ENCODE data around the gene ANKRD39. TPM values are rescaled to one million over a fixed set of nuclear protein-coding genes. Genes with fewer than 3 reads are reported as not detected.

ANKRD39 gene, protein sequence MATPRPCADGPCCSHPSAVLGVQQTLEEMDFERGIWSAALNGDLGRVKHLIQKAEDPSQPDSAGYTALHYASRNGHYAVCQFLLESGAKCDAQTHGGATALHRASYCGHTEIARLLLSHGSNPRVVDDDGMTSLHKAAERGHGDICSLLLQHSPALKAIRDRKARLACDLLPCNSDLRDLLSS
- 19.1 to 23.9 TPM (median 22.4 TPM) in 5 replicates for total RNA-seq (2022; extraction: Qiagen RNA extraction)

DNA sequence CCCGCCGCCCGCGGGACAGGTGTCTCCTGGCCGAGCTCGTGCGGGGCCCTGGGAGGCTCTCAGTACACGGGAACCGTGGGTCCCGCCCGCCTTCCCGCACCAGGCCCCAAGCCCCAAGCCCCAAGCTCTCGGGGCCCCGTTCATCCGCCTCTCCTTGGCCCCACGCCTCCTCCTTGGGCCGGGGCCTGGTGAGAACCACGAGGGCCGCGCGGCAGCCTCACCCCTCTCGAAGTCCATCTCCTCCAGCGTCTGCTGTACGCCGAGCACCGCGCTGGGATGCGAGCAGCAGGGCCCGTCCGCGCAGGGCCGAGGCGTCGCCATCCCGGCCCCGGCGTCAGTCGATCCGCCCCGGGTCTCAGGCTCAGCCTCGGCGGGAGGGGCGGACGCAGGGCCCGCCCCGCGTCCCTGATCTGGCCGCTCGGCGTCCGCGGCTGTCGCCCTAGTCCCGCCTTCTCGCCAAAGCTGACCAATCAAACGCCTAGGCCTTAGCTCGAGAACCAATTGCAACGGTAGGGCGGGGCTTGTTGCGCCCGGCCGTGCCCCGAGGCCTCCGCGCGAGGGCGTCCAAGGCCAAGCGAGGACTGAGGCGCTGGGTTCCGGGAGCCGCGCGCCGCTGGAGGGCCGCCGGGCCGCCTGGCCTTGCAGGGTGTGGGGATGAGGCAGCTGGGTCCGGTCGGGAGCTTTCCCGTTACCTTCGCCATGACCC lies at the start of gene ANKRD39:
ANKRD39 (minus strand) TSS at position 350 of the 706 bp plus-strand sequence; CDS start at position 321, 29 bp downstream.

DNA sequence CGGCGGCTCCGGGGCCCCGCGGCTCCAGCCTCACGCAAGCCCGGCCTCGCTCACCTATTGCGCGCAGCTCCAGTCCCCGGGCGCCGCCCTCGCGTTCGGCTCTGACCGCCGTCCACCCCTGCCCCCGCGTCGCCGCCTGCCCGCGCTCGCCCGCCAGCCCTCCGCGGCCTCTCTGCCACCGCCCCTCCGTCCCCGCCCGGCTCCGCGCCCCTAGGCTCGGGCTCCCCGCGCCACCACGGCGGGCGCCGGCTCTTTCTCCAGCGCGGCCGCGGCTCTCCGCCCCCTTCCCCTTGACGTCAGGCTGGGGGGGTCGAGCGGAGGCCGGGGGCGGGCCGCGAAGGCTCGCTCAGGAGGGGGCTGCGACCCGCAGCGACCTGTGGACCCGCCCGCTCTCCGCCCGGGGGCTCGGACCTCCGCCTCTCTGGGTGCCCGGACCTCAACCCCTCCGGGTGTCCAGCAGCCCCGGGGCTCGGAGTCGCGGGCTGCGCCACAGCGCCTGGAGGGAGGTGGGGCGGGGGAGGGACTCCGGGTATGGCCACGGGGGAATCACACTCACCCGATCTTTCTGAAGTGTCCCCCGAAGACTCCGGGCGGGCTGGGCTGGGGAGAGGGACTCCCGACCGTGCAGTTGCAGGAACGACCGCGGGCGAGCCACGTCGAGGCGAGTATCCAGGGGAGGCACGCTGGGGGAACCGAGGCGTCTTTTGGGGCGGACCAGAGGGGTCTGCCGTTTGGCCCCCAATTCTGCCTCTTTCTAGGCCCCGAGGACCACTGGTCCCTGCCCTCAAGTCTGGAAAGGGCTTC lies 12.2 kb upstream of the ANKRD39 start, which contains the start of gene SEMA4C:
SEMA4C (minus strand) TSS at position 259 of the 804 bp plus-strand sequence. CDS start 2,194 bp downstream, outside the sequence.

DNA sequence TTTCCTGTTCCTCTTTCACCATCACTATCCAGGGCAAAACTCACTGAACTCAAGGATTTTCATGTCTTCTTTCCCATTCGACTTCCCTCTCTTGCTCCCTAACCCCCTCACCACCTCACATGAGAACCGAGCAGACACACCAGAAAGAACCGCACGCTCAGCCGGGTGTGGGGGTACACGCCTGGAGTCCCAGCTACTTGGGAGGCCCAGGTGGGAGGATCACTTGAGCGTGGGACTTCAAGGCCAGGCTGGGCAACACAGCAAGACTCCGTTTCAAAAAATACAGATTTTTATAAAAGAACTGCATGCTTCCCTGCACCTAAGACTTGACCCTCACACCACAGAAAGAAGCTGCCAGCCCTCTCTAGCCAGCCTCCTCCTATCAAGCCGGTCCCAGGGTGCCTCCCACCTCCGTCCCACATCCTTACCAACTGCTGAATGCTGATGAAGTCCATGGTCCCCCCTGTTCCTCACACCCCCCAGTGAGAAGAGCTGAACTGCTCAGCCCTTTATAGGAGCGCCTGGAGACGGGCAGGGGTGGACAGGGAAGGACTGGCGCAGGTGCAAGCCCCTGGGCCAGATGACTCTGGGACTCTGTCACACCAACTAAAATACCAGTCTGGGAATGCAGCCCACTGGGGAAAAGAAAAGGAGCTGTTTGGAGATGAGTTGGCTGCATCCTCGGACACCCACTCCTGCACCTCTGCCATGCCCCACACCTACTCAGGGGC lies 14.1 kb downstream of the ANKRD39 start, which contains the start of gene ANKRD23:
ANKRD23 (minus strand) TSS at position 484 of the 731 bp plus-strand sequence; CDS start at position 455, 29 bp downstream.

DNA sequence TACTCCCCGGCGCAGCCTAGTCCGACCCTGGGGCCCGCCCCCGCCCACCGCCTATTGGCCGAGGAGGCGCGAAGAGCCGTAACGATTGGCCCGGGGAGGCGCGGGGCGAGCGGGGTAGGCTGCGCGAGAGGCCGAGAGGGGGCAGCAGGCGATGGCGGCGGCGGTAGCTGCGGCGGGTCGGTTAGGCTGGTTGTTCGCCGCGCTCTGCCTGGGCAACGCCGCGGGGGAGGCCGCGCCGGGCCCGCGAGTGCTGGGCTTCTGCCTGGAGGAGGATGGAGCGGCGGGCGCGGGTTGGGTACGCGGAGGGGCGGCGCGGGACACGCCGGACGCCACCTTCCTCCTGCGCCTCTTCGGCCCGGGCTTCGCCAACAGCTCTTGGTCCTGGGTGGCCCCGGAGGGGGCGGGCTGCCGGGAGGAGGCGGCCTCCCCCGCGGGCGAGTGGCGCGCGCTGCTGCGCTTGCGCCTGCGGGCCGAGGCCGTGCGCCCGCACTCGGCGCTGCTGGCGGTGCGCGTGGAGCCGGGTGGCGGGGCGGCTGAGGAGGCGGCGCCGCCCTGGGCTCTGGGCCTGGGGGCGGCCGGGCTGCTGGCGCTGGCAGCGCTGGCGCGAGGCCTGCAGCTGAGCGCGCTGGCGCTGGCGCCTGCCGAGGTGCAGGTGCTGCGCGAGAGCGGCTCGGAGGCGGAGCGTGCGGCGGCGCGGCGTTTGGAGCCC lies 41.5 kb downstream of the ANKRD39 start, which contains the start of gene CNNM3:
CNNM3 (plus strand) TSS at position 142 of the 709 bp plus-strand sequence; CDS start at position 152, 10 bp downstream.

Other genes with a start within 250 kb of the ANKRD39 start
- gene KANSL3, start 219.7 kb downstream of the ANKRD39 start, total RNA-seq (2022; extraction: Qiagen RNA extraction) = 28.4 to 33.8 TPM (median 29.9 TPM) in 5 replicates
- 0.01 to 0.02 TPM (median 0.01 TPM) in 3 of 5 replicates, not detected in the others for gene FER1L5, start 215.3 kb downstream of the ANKRD39 start, total RNA-seq (2022; extraction: Qiagen RNA extraction)
- gene LMAN2L, start 118.0 kb downstream of the ANKRD39 start, total RNA-seq (2022; extraction: Qiagen RNA extraction) = 23.0 to 26.0 TPM (median 23.8 TPM) in 5 replicates
- 12.3 to 16.9 TPM (median 15.4 TPM) in 5 replicates for gene CNNM4, start 97.1 kb downstream of the ANKRD39 start, total RNA-seq (2022; extraction: Qiagen RNA extraction)
- 9.8 to 16.3 TPM (median 14.6 TPM) in 5 replicates for gene CNNM3, start 41.7 kb downstream of the ANKRD39 start, total RNA-seq (2022; extraction: Qiagen RNA extraction)
- gene ANKRD23, start 14.0 kb downstream of the ANKRD39 start, total RNA-seq (2022; extraction: Qiagen RNA extraction) = 0.72 to 2.6 TPM (median 2.2 TPM) in 5 replicates
- gene SEMA4C, start 12.1 kb upstream of the ANKRD39 start, total RNA-seq (2022; extraction: Qiagen RNA extraction) = 16.1 to 23.9 TPM (median 22.2 TPM) in 5 replicates
- gene FAM178B, start 128.6 kb upstream of the ANKRD39 start, total RNA-seq (2022; extraction: Qiagen RNA extraction) = not detected in 5 replicates
- gene FAHD2B, start 236.9 kb upstream of the ANKRD39 start, total RNA-seq (2022; extraction: Qiagen RNA extraction) = 10.4 to 12.4 TPM (median 11.5 TPM) in 5 replicates